Skeletal muscle satellite cell (primary cell): Measurements from ENCODE around the gene SLC40A1.

ENCODE experiments used
- H3K27me3 ChIP-seq: 2 replicates; pipeline ENCODE4 v1.7.0; 2013; ENCODE audit warnings: low read length; ENCODE audit not compliant: control insufficient read depth, insufficient read depth
- H3K36me3 ChIP-seq: 2 replicates; pipeline ENCODE4 v1.7.0; 2013; ENCODE audit warnings: mild to moderate bottlenecking, control low read depth, low read length; ENCODE audit not compliant: insufficient read depth
- H3K4me1 ChIP-seq: 2 replicates; pipeline ENCODE4 v1.7.0; 2013; ENCODE audit warnings: low read length; ENCODE audit not compliant: control insufficient read depth, insufficient read depth
- H3K4me2 ChIP-seq: 2 replicates; pipeline ENCODE4 v1.7.0; 2013; ENCODE audit warnings: mild to moderate bottlenecking, low read length
- H3K4me3 ChIP-seq: 2 replicates; pipeline ENCODE4 v1.7.0; 2013; ENCODE audit warnings: low read length
- H3K9ac ChIP-seq: 2 replicates; pipeline ENCODE4 v1.7.0; 2013; ENCODE audit warnings: mild to moderate bottlenecking, low read depth, low read length, moderate library complexity
- H3K9me3 ChIP-seq: replicated peaks from 2 replicates; pipeline ENCODE4 v1.7.0; 2013; ENCODE audit warnings: mild to moderate bottlenecking, control low read depth, low read length

The SLC40A1 gene

DNA sequence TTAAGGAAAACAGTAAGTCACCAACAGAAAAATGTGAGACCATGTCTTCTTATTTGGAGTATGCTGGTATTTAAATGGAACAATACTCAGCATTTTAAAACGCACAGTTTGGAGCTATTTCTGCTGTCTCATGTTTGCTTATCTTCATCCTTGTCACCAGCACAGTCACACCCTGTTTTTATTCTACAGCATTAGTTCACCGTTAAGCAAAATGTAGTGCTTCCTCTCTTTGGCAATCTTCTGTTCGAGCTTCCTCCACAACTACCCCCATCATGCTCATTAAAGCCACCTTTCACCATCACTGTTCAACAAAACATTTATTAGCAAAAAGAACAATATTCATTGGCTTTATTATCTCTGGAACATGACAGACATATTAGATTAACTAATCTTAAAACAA is 64.0 kb downstream of the SLC40A1 start:
- Histone ChIP-seq H3K4me2 (no peak overlapping the region), H3K4me3 (no peak overlapping the region), H3K9ac (no peak overlapping the region), H3K9me3 (no peaks in the 10 kb centered on the region), H3K36me3 (no peaks in the 10 kb centered on the region), H3K27me3 (no peaks in the 10 kb centered on the region), H3K4me1 (no peaks in the 10 kb centered on the region)

DNA sequence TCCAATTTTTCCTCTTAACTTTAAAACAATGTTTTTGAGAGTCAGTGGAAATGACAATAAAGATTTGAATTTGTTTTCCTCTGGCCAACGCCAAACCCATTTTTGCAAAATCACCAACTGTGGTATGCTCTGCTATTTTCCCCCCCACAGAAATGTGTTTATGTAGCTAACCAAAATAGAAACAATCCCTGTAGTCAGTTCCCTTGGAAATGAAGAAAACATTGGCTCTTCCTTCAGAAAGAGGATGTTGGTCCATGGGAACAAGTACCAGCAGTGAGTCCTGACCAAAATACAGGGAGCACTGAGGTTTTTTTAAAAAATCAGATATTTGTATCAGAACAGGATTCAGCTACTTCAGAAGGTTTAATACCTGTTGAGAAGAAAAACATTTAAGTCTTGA is 65.3 kb downstream of the SLC40A1 start:
- Histone ChIP-seq H3K4me1 (no peaks in the 10 kb centered on the region), H3K9ac (no peak overlapping the region), H3K36me3 (no peaks in the 10 kb centered on the region), H3K27me3 (no peaks in the 10 kb centered on the region), H3K4me3 (no peak overlapping the region), H3K4me2 (no peak overlapping the region), H3K9me3 (no peaks in the 10 kb centered on the region)

DNA sequence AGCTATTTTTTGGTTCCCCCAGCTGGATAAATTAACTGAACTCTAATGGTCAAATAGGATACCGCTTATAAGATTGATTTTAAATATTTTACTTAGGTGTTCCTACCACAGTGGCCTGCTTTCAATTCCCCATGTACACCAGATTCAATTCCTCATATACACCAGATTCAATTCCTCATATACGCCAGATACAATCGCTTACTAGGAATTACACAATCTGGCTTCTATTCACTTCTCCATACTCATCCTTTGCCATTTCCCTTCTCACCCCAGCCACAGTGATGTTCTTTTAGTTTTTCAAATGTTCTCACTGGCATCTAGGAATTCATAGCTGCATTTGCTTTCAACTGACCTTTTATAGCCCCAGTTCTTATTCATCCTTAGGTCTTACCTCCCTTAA is 66.5 kb downstream of the SLC40A1 start:
- no peak overlapping the region for H3K4me2 ChIP-seq
- H3K36me3 ChIP-seq = no peaks in the 10 kb centered on the region
- no peaks in the 10 kb centered on the region for H3K4me1 ChIP-seq
- no peaks in the 10 kb centered on the region for H3K27me3 ChIP-seq
- no peak overlapping the region for H3K4me3 ChIP-seq
- H3K9ac ChIP-seq = no peak overlapping the region
- no peaks in the 10 kb centered on the region for H3K9me3 ChIP-seq

DNA sequence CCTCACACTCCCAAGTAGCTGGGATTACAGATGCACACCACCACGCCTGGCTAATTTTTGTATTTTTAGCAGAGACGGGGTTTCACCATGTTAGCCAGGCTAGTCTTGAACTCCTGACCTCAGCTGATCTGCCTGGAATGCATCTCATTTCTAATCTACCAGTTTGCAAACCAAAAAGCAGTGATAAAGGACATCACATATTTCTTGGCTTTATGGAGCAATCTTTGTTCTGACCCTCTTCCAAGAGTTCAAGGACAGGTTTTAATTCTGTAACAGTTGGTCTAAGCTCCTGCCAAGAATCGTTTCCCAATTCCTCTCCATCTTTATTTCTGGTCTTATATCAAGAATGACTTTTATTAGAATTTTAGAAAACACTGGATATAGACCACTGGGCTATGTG is 67.7 kb downstream of the SLC40A1 start:
- no peak overlapping the region for H3K4me3 ChIP-seq
- no peak overlapping the region for H3K4me2 ChIP-seq
- no peaks in the 10 kb centered on the region for H3K4me1 ChIP-seq
- no peak overlapping the region for H3K9ac ChIP-seq
- no peaks in the 10 kb centered on the region for H3K27me3 ChIP-seq
- H3K36me3 ChIP-seq = no peaks in the 10 kb centered on the region
- H3K9me3 ChIP-seq = no peaks in the 10 kb centered on the region

DNA sequence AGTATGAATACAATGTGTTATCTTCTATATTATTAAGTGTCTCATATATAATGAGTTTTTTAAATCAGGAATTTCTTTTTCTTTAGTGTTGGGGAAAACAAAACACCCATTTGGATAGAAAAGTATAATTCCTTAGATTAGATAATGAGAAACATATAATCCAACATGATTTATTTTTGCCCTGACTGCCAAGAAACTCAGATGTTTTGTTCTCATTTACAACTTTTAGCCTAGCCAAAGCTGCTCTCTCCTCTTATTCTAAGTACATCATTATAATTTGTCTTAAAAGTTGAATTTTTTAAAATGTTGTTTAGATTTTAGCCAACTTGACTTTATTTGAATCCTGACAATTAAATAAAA is 68.6 kb downstream of the SLC40A1 start:
- Histone ChIP-seq H3K27me3 (no peaks in the 10 kb centered on the region), H3K4me1 (no peaks in the 10 kb centered on the region), H3K36me3 (no peaks in the 10 kb centered on the region), H3K9ac (no peak overlapping the region), H3K4me3 (no peak overlapping the region), H3K9me3 (no peaks in the 10 kb centered on the region), H3K4me2 (no peak overlapping the region)

DNA sequence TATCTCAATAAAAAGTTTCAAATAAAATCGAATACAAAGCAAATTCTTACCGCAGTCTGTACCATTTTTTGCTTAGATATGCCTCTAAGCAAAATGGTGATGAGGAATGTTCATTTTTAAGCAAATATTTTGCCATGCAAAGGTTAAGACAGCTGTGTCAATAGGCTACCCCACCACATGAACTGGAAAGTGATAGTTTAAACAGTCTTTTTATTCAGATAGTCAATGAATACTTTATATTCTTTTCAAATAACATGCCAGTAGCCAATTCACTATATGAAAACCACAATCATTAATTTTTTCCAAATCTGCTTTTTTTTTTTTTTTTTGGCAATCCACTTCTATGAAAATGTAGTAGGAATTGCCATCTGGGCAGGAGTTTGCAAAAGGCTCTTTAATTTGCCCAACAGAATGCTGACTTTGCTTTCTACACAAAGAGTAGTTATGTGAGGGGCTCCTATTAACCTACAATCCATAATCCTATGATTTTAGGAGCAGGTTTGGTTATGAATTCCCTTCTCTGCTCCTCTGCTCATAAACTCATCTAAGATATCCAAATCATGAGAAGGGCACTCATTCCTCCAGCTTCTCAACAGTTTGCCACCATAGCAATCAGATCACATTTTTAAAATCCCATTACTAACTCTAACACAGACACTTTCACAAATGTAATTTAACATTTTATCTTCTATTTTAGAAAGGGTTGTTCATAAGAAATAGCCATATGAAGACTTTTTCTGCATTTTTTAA is 69.2 kb downstream of the SLC40A1 start:
- Histone ChIP-seq H3K27me3 (no peaks in the 10 kb centered on the region), H3K9me3 (no peaks in the 10 kb centered on the region), H3K4me1 (no peaks in the 10 kb centered on the region), H3K4me2 (no peak overlapping the region), H3K36me3 (no peaks in the 10 kb centered on the region), H3K9ac (no peak overlapping the region), H3K4me3 (no peak overlapping the region)
